Spleen (tissue), 7 donors: ENCODE results near the gene SLC25A10.

Experiments used
- CTCF ChIP-seq, 11 experiments: fragments of 200-600 bp in 7 of 11; fragments of 450-650 bp in 4 of 11; sonication (generic) in 4 of 11; IDR thresholded peaks in 8 of 11; conservative IDR thresholded peaks in 3 of 11; 1 replicate in 7 of 11; 2 replicates in 4 of 11; pipeline versions ENCODE4 v1.4.0 to v1.8.0; 2016 to 2021; ENCODE audit warnings: antibody characterized with exemption in 11 of 11, inconsistent platforms in 4 of 11, mild to moderate bottlenecking in 1 of 11
- POLR2AphosphoS5 ChIP-seq, 3 donors: sonication (generic); formaldehyde crosslinking; IDR thresholded peaks; one replicate each; pipeline ENCODE4 v1.5.1; 2017; ENCODE audit warnings: antibody characterized with exemption in 3 of 3
- donor health status: DM: no; HTN: no; CAD: no; lungs with moderate emphysema.
- donor health status: DM: no; HTN: no; CAD: no.
- donor health status: DM: no; HTN: no; CAD: no.

- TF ChIP-seq CTCF (IDR thresholded peaks at IDR 0.05 in 8 of 11, conservative IDR thresholded peaks at IDR 0.05 in 3 of 11) (no peak), POLR2AphosphoS5 (IDR thresholded peaks at IDR 0.05) (peak in 1 of 3 donors; percentile 3)
Observed at GRCh38 chr17:81706232-81706611, 5.9 kb upstream of the SLC25A10 start.
